Endothelial cell of umbilical vein (primary cell): Measurements from ENCODE around the gene RCOR1.

Experiments
- CTCF ChIP-seq, 2 donors: IDR thresholded peaks; 1 replicate in 1 of 2; 2 replicates in 1 of 2; pipeline ENCODE4 v1.5.1; 2011; ENCODE audit warnings: low read length in 2 of 2, mild to moderate bottlenecking in 2 of 2, moderate library complexity in 2 of 2, control low read depth in 1 of 2, inconsistent platforms in 1 of 2, low read depth in 1 of 2; ENCODE audit not compliant: insufficient read depth in 1 of 2; ENCODE audit errors: extremely low read depth in 1 of 2
- EZH2 ChIP-seq: IDR thresholded peaks from 2 replicates; pipeline ENCODE4 v1.6.1; 2012; ENCODE audit warnings: borderline replicate concordance, low read depth, mild to moderate bottlenecking, moderate library complexity, low read length, inconsistent platforms; ENCODE audit not compliant: severe bottlenecking
- MAX ChIP-seq: IDR thresholded peaks from 2 replicates; pipeline ENCODE4 v1.6.1; 2011; ENCODE audit not compliant: insufficient read depth, insufficient read length
- POLR2A ChIP-seq: IDR thresholded peaks from 2 replicates; pipeline ENCODE4 v1.6.1; 2012; ENCODE audit warnings: low read depth, mild to moderate bottlenecking, control low read depth, low read length
- POLR2AphosphoS5 ChIP-seq: IDR thresholded peaks from 2 replicates; pipeline ENCODE4 v1.6.1; 2012; ENCODE audit warnings: low read depth, mild to moderate bottlenecking, control low read depth, low read length, moderate library complexity; ENCODE audit not compliant: insufficient read depth

- TF ChIP-seq CTCF (IDR thresholded peaks at IDR 0.05; ENCODE audit: extremely low read depth in 1 of 2, insufficient read depth in 1 of 2, low read depth in 1 of 2, low read length in 2 of 2) (no peak), EZH2 (no peak), POLR2A (no peak), POLR2AphosphoS5 (no peak), MAX (no peak)
These were observed 100.7 kb downstream of the RCOR1 start for GRCh38 chr14:102693006-102693755.
